RWPE2 (cell line): Measurements from ENCODE around the gene CDHR5.
"Not testable (repeated sequence)": the region's sequence is repeated elsewhere in the genome, so short reads cannot be mapped to it uniquely, and the experiment has no call there.

Experiments used
- ATAC-seq: fragments of 200-7000 bp; cut with Tn5 transposase; 3 replicates; pipeline ENCODE4 v1.9.1; 2021; ENCODE audit warnings: low read depth
- DNase-seq: peaks from one replicate; pipeline ENCODE4 v3.0.0-alpha.2; 2020; ENCODE audit warnings: low spot score
- H3K27ac ChIP-seq: fragments of 450-650 bp; 2 replicates; pipeline ENCODE4 v1.5.1; 2017; ENCODE audit warnings: mild to moderate bottlenecking; ENCODE audit not compliant: poor library complexity, severe bottlenecking
- H3K27me3 ChIP-seq: fragments of 250-450 bp; sonication (Bioruptor Pico); 2 replicates; pipeline ENCODE4 v1.5.1; 2021; ENCODE audit warnings: mild to moderate bottlenecking, moderate library complexity; ENCODE audit not compliant: insufficient read depth, poor library complexity, severe bottlenecking
- H3K36me3 ChIP-seq: fragments of 250-450 bp; sonication (Bioruptor Pico); 2 replicates; pipeline ENCODE4 v1.5.1; 2020; ENCODE audit warnings: low read depth, mild to moderate bottlenecking, moderate library complexity
- H3K4me1 ChIP-seq: fragments of 250-450 bp; sonication (Bioruptor Pico); 2 replicates; pipeline ENCODE4 v1.5.1; 2021; ENCODE audit warnings: mild to moderate bottlenecking, moderate library complexity; ENCODE audit not compliant: insufficient read depth, poor library complexity, severe bottlenecking
- H3K4me3 ChIP-seq: fragments of 250-450 bp; sonication (Bioruptor Pico); 2 replicates; pipeline ENCODE4 v1.5.1; 2021; ENCODE audit warnings: mild to moderate bottlenecking, moderate library complexity; ENCODE audit not compliant: severe bottlenecking
- H3K9me3 ChIP-seq: fragments of 250-450 bp; sonication (Bioruptor Pico); 2 replicates; pipeline ENCODE4 v1.5.1; 2021; ENCODE audit warnings: mild to moderate bottlenecking, moderate library complexity; ENCODE audit not compliant: severe bottlenecking
- CTCF ChIP-seq: fragments of 450-650 bp; IDR thresholded peaks from one replicate; pipeline ENCODE4 v1.5.1; 2017; ENCODE audit warnings: mild to moderate bottlenecking, moderate library complexity; ENCODE audit not compliant: poor library complexity, severe bottlenecking

Gene CDHR5

GRCh38 chr11:575996-576768 is 48.6 kb downstream of the CDHR5 start, which contains the start of gene PHRF1:
PHRF1 (plus strand) TSS chr11:576470; CDS start chr11:581513, 5,043 bp downstream.
- Histone ChIP-seq H3K9me3 (no peaks in the 10 kb centered on the region), H3K36me3 (peaks cover 18% of the 10 kb centered on the region), H3K4me3 (peak within 1 kb of the TSS; percentile 65), H3K27ac (peak within 1 kb of the TSS; percentile 77), H3K27me3 (no peaks in the 10 kb centered on the region), H3K4me1 (peaks cover 15% of the 10 kb centered on the region)
- ATAC-seq: peak; percentile 85
- no peak for TF ChIP-seq CTCF
- DNase-seq: peak; percentile 96

- ATAC-seq: peak; percentile 49
- Histone ChIP-seq H3K27me3 (no peaks in the 10 kb centered on the region), H3K9me3 (no peaks in the 10 kb centered on the region), H3K27ac (peak overlapping the region; percentile 77), H3K4me3 (peak overlapping the region; percentile 50), H3K4me1 (peaks cover 15% of the 10 kb centered on the region), H3K36me3 (peaks cover 16% of the 10 kb centered on the region)
- TF ChIP-seq CTCF: no peak
- no peak for DNase-seq
Observed at GRCh38 chr11:575313-575995, 49.3 kb downstream of the CDHR5 start.

- peak overlapping the region; percentile 77 for H3K27ac ChIP-seq
Observed at GRCh38 chr11:574632-575312, 50.0 kb downstream of the CDHR5 start.

GRCh38 chr11:574031-574570 is 50.7 kb downstream of the CDHR5 start:
- ATAC-seq, H3K9me3 ChIP-seq, DNase-seq, H3K27ac ChIP-seq, H3K27me3 ChIP-seq: not testable (repeated sequence)
- peak overlapping the region; percentile 50 for H3K4me3 ChIP-seq
- peaks cover 16% of the 10 kb centered on the region for H3K36me3 ChIP-seq
- peaks cover 15% of the 10 kb centered on the region for H3K4me1 ChIP-seq

More at GRCh38 chr11:574632-575312, 50.0 kb downstream of the CDHR5 start:
- no peaks in the 10 kb centered on the region for H3K9me3 ChIP-seq
- no peak for ATAC-seq
- no peak for TF ChIP-seq CTCF
- H3K27me3 ChIP-seq: no peaks in the 10 kb centered on the region
- no peak for DNase-seq
- peaks cover 15% of the 10 kb centered on the region for H3K4me1 ChIP-seq
- H3K36me3 ChIP-seq: peaks cover 16% of the 10 kb centered on the region
- peak overlapping the region; percentile 50 for H3K4me3 ChIP-seq

GRCh38 chr11:573146-573759 is 51.5 kb downstream of the CDHR5 start:
- no peak for ATAC-seq
- no peak for DNase-seq
- no peak for TF ChIP-seq CTCF

More at GRCh38 chr11:573146-573759, 51.5 kb downstream of the CDHR5 start:
- H3K9me3 ChIP-seq: no peaks in the 10 kb centered on the region
- H3K27ac ChIP-seq: no peak overlapping the region
- H3K4me1 ChIP-seq: peaks cover 12% of the 10 kb centered on the region
- H3K36me3 ChIP-seq: peaks cover 13% of the 10 kb centered on the region
- no peaks in the 10 kb centered on the region for H3K27me3 ChIP-seq
- no peak overlapping the region for H3K4me3 ChIP-seq
